ENCODE measurements around the gene NIT1. TPM values are rescaled to one million over a fixed set of nuclear protein-coding genes. Genes with fewer than 3 reads are reported as not detected.

Gene NIT1
- total and polyA plus RNA-seq, 2 of the 13 experiments (the other 11 are each of a cell fraction or from before 2014, with no cell fraction given) = 22.7 to 31.0 TPM

DNA sequence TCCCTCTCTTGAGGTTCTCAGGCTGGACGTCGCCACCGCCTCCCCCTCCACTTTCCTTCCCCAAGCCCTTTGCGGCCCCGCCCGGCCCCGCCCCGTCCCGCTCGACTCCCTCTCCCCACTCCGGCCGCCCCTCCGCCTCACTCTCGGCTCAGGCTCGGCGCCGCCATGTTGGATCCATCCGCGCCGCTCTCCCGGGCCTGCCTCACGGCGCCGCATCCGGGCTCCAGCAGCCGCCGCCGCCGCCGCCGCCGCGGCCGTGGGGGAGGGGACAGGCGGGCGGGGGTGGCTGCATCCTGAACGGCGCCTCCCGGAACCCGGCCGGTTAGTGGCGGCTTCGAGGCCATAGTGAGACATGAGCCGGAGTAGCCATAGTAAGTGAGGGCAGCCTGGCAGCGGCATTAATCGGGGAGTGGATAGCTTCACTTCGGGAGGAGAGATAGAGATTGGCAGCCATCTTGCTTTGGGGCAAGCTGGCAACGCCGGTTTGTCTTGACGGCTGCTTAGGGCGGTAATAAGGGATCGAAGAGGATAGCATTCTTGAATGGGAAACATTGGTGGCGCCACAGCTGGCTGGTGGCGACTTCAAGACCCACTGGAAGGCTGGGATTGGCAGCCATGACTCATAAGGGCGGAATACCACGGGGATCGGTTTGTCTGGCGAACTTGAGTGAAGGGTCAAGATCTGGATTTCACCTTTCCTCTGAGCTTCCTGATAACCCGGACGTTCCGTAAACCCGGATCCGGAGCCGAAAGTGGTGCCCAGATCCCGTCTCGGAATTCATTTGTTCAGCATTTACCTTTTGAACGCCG, 14.7 kb downstream of the NIT1 start, which contains the start of gene DEDD (continued):
- TF ChIP-seq, protein P1, sequence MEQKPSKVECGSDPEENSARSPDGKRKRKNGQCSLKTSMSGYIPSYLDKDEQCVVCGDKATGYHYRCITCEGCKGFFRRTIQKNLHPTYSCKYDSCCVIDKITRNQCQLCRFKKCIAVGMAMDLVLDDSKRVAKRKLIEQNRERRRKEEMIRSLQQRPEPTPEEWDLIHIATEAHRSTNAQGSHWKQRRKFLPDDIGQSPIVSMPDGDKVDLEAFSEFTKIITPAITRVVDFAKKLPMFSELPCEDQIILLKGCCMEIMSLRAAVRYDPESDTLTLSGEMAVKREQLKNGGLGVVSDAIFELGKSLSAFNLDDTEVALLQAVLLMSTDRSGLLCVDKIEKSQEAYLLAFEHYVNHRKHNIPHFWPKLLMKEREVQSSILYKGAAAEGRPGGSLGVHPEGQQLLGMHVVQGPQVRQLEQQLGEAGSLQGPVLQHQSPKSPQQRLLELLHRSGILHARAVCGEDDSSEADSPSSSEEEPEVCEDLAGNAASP (CRISPR knock-in tag; IDR thresholded peaks at IDR 0.05; ENCODE audit: borderline replicate concordance) = no peak
- TF ChIP-seq RARG (CRISPR knock-in tag; IDR thresholded peaks at IDR 0.05; ENCODE audit: low read depth) = no peak
- no peak for TF ChIP-seq ZKSCAN8 (CRISPR knock-in tag; IDR thresholded peaks at IDR 0.05; ENCODE audit: borderline replicate concordance)
- TF ChIP-seq, protein P2, sequence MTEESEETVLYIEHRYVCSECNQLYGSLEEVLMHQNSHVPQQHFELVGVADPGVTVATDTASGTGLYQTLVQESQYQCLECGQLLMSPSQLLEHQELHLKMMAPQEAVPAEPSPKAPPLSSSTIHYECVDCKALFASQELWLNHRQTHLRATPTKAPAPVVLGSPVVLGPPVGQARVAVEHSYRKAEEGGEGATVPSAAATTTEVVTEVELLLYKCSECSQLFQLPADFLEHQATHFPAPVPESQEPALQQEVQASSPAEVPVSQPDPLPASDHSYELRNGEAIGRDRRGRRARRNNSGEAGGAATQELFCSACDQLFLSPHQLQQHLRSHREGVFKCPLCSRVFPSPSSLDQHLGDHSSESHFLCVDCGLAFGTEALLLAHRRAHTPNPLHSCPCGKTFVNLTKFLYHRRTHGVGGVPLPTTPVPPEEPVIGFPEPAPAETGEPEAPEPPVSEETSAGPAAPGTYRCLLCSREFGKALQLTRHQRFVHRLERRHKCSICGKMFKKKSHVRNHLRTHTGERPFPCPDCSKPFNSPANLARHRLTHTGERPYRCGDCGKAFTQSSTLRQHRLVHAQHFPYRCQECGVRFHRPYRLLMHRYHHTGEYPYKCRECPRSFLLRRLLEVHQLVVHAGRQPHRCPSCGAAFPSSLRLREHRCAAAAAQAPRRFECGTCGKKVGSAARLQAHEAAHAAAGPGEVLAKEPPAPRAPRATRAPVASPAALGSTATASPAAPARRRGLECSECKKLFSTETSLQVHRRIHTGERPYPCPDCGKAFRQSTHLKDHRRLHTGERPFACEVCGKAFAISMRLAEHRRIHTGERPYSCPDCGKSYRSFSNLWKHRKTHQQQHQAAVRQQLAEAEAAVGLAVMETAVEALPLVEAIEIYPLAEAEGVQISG (CRISPR knock-in tag; IDR thresholded peaks at IDR 0.05) = peak; percentile 93
- TF ChIP-seq ZNF274 (CRISPR knock-in tag; IDR thresholded peaks at IDR 0.05) = no peak
- no peak for TF ChIP-seq ZNF792 (CRISPR knock-in tag; IDR thresholded peaks at IDR 0.05)
- TF ChIP-seq ZNF614 (CRISPR knock-in tag; IDR thresholded peaks at IDR 0.05; ENCODE audit: borderline replicate concordance) = no peak
- TF ChIP-seq ZNF605 (CRISPR knock-in tag; IDR thresholded peaks at IDR 0.05) = no peak
- TF ChIP-seq ZNF556 (CRISPR knock-in tag; IDR thresholded peaks at IDR 0.05; ENCODE audit: borderline replicate concordance) = peak; percentile 56; the same call in 1 of the 2 replicates
- TF ChIP-seq, protein P3, sequence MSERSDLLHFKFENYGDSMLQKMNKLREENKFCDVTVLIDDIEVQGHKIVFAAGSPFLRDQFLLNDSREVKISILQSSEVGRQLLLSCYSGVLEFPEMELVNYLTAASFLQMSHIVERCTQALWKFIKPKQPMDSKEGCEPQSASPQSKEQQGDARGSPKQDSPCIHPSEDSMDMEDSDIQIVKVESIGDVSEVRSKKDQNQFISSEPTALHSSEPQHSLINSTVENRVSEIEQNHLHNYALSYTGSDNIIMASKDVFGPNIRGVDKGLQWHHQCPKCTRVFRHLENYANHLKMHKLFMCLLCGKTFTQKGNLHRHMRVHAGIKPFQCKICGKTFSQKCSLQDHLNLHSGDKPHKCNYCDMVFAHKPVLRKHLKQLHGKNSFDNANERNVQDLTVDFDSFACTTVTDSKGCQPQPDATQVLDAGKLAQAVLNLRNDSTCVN (CRISPR knock-in tag; IDR thresholded peaks at IDR 0.05; ENCODE audit: borderline replicate concordance) = peak; percentile 84; the same call in 1 of the 2 replicates
- TF ChIP-seq EHMT2 (IDR thresholded peaks at IDR 0.05; ENCODE audit: borderline replicate concordance, low read depth, low read length) = peak; percentile 37; the same call in 1 of the 2 replicates
- TF ChIP-seq GTF3A (CRISPR knock-in tag; conservative IDR thresholded peaks at IDR 0.05) = 0 out of 2 replicates have a peak, but pooled peaks have one; percentile 58
- TF ChIP-seq ZNF598 (CRISPR knock-in tag; IDR thresholded peaks at IDR 0.05; ENCODE audit: borderline replicate concordance) = 0 out of 2 replicates have a peak, but pooled peaks have one; percentile 28
- TF ChIP-seq, protein P4, sequence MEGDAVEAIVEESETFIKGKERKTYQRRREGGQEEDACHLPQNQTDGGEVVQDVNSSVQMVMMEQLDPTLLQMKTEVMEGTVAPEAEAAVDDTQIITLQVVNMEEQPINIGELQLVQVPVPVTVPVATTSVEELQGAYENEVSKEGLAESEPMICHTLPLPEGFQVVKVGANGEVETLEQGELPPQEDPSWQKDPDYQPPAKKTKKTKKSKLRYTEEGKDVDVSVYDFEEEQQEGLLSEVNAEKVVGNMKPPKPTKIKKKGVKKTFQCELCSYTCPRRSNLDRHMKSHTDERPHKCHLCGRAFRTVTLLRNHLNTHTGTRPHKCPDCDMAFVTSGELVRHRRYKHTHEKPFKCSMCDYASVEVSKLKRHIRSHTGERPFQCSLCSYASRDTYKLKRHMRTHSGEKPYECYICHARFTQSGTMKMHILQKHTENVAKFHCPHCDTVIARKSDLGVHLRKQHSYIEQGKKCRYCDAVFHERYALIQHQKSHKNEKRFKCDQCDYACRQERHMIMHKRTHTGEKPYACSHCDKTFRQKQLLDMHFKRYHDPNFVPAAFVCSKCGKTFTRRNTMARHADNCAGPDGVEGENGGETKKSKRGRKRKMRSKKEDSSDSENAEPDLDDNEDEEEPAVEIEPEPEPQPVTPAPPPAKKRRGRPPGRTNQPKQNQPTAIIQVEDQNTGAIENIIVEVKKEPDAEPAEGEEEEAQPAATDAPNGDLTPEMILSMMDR (CRISPR knock-in tag; IDR thresholded peaks at IDR 0.05) = peak; percentile 43; the same call in 1 of the 2 replicates
- peak; percentile 60 for TF ChIP-seq POLR2G (IDR thresholded peaks at IDR 0.05; ENCODE audit: low read depth, low read length)
- no peak for TF ChIP-seq SOX6 (IDR thresholded peaks at IDR 0.05)
- TF ChIP-seq SOX6 (CRISPR knock-in tag; IDR thresholded peaks at IDR 0.05) = peak; percentile 31
- 0 out of 2 replicates have a peak, but pooled peaks have one; percentile 17 for TF ChIP-seq TRIM24 (CRISPR knock-in tag; IDR thresholded peaks at IDR 0.05)
- TF ChIP-seq KAT8 (CRISPR knock-in tag; IDR thresholded peaks at IDR 0.05) = peak; percentile 63; the same call in 1 of the 2 replicates
- TF ChIP-seq NR2F1 (CRISPR knock-in tag; IDR thresholded peaks at IDR 0.05) = peak in 1 of 2 experiments; percentile 52; a peak in 1 of 4 replicates
- 0 out of 2 replicates have a peak, but pooled peaks have one; percentile 39 for TF ChIP-seq MXD1 (CRISPR knock-in tag; IDR thresholded peaks at IDR 0.05)
